A549 treated with DMSO at 1 μM for 4 hours (cell line): ENCODE data around the gene MRGPRD. TPM values are rescaled to one million over a fixed set of nuclear protein-coding genes. Genes with fewer than 3 reads are reported as not detected.

Source experiments
- total RNA-seq: library from RNA; stranded (reverse); fragments of 200-300 nt; extraction: Qiagen RNA extraction; gene quantifications from 5 replicates; pipeline ENCODE4 v1.2.3, GENCODE V29; 2022; ENCODE audit warnings: low read depth

MRGPRD gene, protein sequence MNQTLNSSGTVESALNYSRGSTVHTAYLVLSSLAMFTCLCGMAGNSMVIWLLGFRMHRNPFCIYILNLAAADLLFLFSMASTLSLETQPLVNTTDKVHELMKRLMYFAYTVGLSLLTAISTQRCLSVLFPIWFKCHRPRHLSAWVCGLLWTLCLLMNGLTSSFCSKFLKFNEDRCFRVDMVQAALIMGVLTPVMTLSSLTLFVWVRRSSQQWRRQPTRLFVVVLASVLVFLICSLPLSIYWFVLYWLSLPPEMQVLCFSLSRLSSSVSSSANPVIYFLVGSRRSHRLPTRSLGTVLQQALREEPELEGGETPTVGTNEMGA
- not detected in 5 replicates for total RNA-seq

DNA sequence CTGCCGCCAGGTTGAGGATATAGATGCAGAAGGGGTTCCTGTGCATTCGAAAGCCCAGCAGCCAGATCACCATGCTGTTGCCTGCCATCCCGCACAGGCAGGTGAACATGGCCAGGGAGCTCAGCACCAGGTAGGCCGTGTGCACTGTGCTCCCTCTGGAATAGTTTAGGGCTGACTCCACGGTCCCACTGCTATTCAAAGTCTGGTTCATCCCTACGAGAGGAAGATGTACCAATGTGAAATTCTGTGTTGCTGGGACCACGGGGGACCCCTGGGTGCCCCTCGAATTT is at the start of gene MRGPRD:
Gene MRGPRD, minus strand, starts transcription at position 211 of the 290 bp plus-strand sequence. Its CDS starts 0 bp downstream, at position 211.

DNA sequence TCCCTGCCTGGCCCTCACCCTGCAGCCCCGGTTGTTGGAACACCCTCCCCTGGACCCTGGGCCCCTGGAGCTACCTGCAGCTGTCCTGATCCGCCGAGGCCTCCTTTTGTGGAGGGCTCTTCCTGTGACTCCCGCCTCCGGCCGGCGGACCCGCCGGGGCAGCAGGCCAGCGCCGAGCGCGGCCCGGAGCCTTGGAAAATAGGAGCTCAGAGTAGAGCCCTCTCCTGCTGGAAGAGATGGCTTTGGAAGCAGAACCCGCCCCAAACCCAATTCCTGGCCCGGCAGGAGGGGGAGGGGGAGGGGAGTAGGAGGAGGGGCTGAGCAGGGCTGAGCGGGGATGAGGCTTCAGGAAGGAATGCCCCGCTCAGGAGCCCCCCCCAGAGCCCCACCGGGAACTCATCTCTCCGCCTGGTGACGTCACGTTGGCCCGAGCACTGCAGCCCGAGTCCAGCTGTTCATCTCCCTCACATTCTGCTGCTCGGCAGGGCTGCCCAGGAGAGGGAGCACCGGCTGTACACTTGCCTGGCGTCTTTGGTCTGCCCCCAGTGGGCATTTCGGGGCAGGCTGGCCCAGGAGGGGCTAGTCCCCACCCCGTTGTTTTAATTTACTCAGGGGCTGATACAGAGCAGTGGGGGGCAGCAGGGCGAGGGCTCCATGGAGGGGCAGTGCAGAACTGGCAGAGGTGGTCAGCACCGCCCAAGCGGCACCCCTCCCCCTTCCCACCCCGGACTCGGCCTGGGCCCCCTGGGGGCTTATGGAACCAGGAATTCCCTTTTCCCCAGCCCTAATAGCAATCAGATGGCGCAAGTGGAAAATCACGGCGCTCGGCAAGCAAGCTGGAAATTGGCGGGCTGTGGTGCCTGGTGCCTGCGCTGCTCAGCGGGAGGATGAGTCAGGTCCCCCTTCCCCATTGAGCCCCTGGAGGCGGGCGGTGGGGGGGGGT is 32.5 kb upstream of the MRGPRD start, which contains the start of gene MRGPRF:
Gene MRGPRF, minus strand, starts transcription at position 238 of the 943 bp plus-strand sequence. CDS start 3,345 bp downstream, outside the sequence.

Other genes with a start within 250 kb of the MRGPRD start
- gene TESMIN, start 229.5 kb downstream of the MRGPRD start, total RNA-seq = 3.1 to 6.8 TPM (median 5.3 TPM) in 5 replicates
- gene CPT1A, start 139.1 kb downstream of the MRGPRD start, total RNA-seq = 26.1 to 34.8 TPM (median 31.8 TPM) in 5 replicates
- gene MRPL21, start 77.2 kb downstream of the MRGPRD start, total RNA-seq = 125 to 135 TPM (median 133 TPM) in 5 replicates
- 14.5 to 17.0 TPM (median 15.7 TPM) in 5 replicates for gene IGHMBP2, start 77.1 kb downstream of the MRGPRD start, total RNA-seq
- 0.07 to 0.15 TPM (median 0.14 TPM) in 3 of 5 replicates, not detected in the others for gene MRGPRF, start 32.3 kb upstream of the MRGPRD start, total RNA-seq
- gene TPCN2, start 67.9 kb upstream of the MRGPRD start, total RNA-seq = 10.4 to 12.7 TPM (median 11.7 TPM) in 5 replicates
- gene SMIM38, start 174.9 kb upstream of the MRGPRD start, total RNA-seq = 0.06 to 0.08 TPM in 2 of 5 replicates, not detected in the others